22Rv1 (cell line): ENCODE measurements around the gene CAMTA1.
A peak's percentile ranks its signal among the peaks of the same experiment; 100 is the strongest.

ENCODE experiments used
- H3K27ac ChIP-seq: fragments of 450-650 bp; 2 replicates; pipeline ENCODE4 v1.5.1; 2017
- CTCF ChIP-seq: fragments of 450-650 bp; IDR thresholded peaks from 2 replicates; pipeline ENCODE4 v1.5.1; 2017; ENCODE audit warnings: mild to moderate bottlenecking
- ZFX ChIP-seq: fragments of 450-650 bp; IDR thresholded peaks from 2 replicates; pipeline ENCODE4 v1.6.1; 2017; ENCODE audit warnings: antibody characterized with exemption, borderline replicate concordance

The CAMTA1 gene

GRCh38 chr1:7269525-7269924 lies 484.3 kb downstream of the CAMTA1 start:
- H3K27ac ChIP-seq: no peak overlapping the region
- TF ChIP-seq CTCF (no peak), ZFX (no peak)

GRCh38 chr1:7274256-7274655 lies 489.0 kb downstream of the CAMTA1 start:
- TF ChIP-seq ZFX (no peak), CTCF (no peak)
- no peak overlapping the region for H3K27ac ChIP-seq

GRCh38 chr1:7278045-7278444 lies 492.8 kb downstream of the CAMTA1 start:
- peak overlapping the region; percentile 46 for H3K27ac ChIP-seq
- TF ChIP-seq ZFX (no peak), CTCF (no peak)

GRCh38 chr1:7278827-7279765 lies 493.8 kb downstream of the CAMTA1 start:
- peak overlapping the region; percentile 46 for H3K27ac ChIP-seq
- TF ChIP-seq CTCF (no peak), ZFX (no peak)

GRCh38 chr1:7279769-7280168 lies 494.5 kb downstream of the CAMTA1 start:
- TF ChIP-seq CTCF: no peak
- no peak for TF ChIP-seq ZFX
- no peak overlapping the region for H3K27ac ChIP-seq

GRCh38 chr1:7280347-7280960 lies 495.2 kb downstream of the CAMTA1 start:
- TF ChIP-seq CTCF (no peak), ZFX (no peak)

GRCh38 chr1:7281821-7282220 lies 496.6 kb downstream of the CAMTA1 start:
- no peak overlapping the region for H3K27ac ChIP-seq

More at GRCh38 chr1:7280347-7280960, 495.2 kb downstream of the CAMTA1 start:
- H3K27ac ChIP-seq: no peak overlapping the region

More at GRCh38 chr1:7281821-7282220, 496.6 kb downstream of the CAMTA1 start:
- TF ChIP-seq CTCF (no peak), ZFX (no peak)
